Esophagus squamous epithelium (tissue), 5 donors: ENCODE data around the gene ITGB6. TPM values are rescaled to one million over a fixed set of nuclear protein-coding genes. Genes with fewer than 3 reads are reported as not detected.
"Not testable (repeated sequence)": the region's sequence is repeated elsewhere in the genome, so short reads cannot be mapped to it uniquely, and the experiment has no call there.

Experiments used
- DNase-seq: peaks from one replicate; lab custom pipeline; 2025; lab: John Stamatoyannopoulos, UW
- H3K27ac ChIP-seq, 4 donors: fragments of 200-600 bp; sonication (generic); one replicate each; pipeline ENCODE4 v1.5.1; 2016 to 2019; ENCODE audit warnings: mild to moderate bottlenecking in 1 of 4
- H3K27me3 ChIP-seq, 4 donors: fragments of 200-600 bp; sonication (generic); 1 replicate in 3 of 4; 2 replicates in 1 of 4; pipeline versions ENCODE4 v1.5.1 to v1.6.0; 2017 to 2021; ENCODE audit warnings: antibody characterized with exemption in 1 of 4
- H3K36me3 ChIP-seq, 3 donors: fragments of 200-600 bp; sonication (generic); one replicate each; pipeline ENCODE4 v1.5.1; 2016 to 2019
- H3K4me1 ChIP-seq, 3 donors: fragments of 200-600 bp; sonication (generic); one replicate each; pipeline ENCODE4 v1.5.1; 2017 to 2019
- H3K4me3 ChIP-seq, 4 donors: fragments of 200-600 bp; sonication (generic); 1 replicate in 3 of 4; 2 replicates in 1 of 4; pipeline ENCODE4 v1.5.1; 2016 to 2019; ENCODE audit warnings: mild to moderate bottlenecking in 2 of 4, moderate library complexity in 1 of 4
- H3K9me3 ChIP-seq, 3 donors: fragments of 200-600 bp; sonication (generic); one replicate each; pipeline ENCODE4 v1.5.1; 2016 to 2019
- CTCF ChIP-seq, 6 experiments: fragments of 450-650 bp in 4 of 6; fragments of 200-600 bp in 2 of 6; sonication (generic) in 2 of 6; IDR thresholded peaks; one replicate each; pipeline ENCODE4 v1.5.1; 2016 to 2019; ENCODE audit warnings: antibody characterized with exemption in 6 of 6, mild to moderate bottlenecking in 4 of 6, moderate library complexity in 4 of 6
- POLR2A ChIP-seq, 4 donors: fragments of 450-650 bp; IDR thresholded peaks; one replicate each; pipeline ENCODE4 v1.6.1; 2017; ENCODE audit warnings: antibody characterized with exemption in 4 of 4, mild to moderate bottlenecking in 4 of 4, moderate library complexity in 3 of 4
- WGBS, 2 donors: methylation state at CpG; one replicate each; pipeline ENCODE4 v1.1.5; 2018; 5-methylcytosine and 5-hydroxymethylcytosine counted together
- intact Hi-C: fragments of 100-400 bp; cut with DNase I; formaldehyde crosslinking; loops from one replicate; pipeline ENCODE4 v1.15.0; 2022
- total RNA-seq, 4 donors: library from RNA; depleted of rRNA; stranded (reverse); fragments of >200 nt; gene quantifications; one replicate each; pipeline ENCODE4 v1.1.0, GENCODE V29; 2016
- donor health status: DM: yes; HTN: yes; CAD: no.

The ITGB6 gene
- total RNA-seq, 4 donors from 2014 or later = 25.3 to 42.2 (median 33.6) TPM

- Histone ChIP-seq H3K27ac (peak overlapping the region in 2 of 4 donors; percentile 40 to 55), H3K27me3 (no peaks in the 10 kb centered on the region), H3K4me3 (no peak overlapping the region), H3K9me3 (no peaks in the 10 kb centered on the region), H3K4me1 (peaks cover 0 to 34% (median 3%) of the 10 kb centered on the region in 3 donors), H3K36me3 (peaks cover 0 to 27% (median 4%) of the 10 kb centered on the region in 3 donors)
- no peak for DNase-seq
- WGBS, 2 donors = 53 to 84% methylated on average over 4 to 5 of the region's 5 CpGs
- intact Hi-C loops = no loop called here
- TF ChIP-seq CTCF (IDR thresholded peaks at IDR 0.05) (no peak), POLR2A (IDR thresholded peaks at IDR 0.05) (no peak)
These were observed 5.1 kb downstream of the ITGB6 start for GRCh38 chr2:160194946-160195345.

GRCh38 chr2:160194351-160194750, 5.7 kb downstream of the ITGB6 start:
- TF ChIP-seq CTCF (IDR thresholded peaks at IDR 0.05) (no peak), POLR2A (IDR thresholded peaks at IDR 0.05) (no peak)
- intact Hi-C loops = no loop called here
- WGBS, 2 donors = 30 to 48% methylated on average over 2 of the region's 2 CpGs
- H3K27me3 ChIP-seq = no peaks in the 10 kb centered on the region
- peaks cover 0 to 27% (median 4%) of the 10 kb centered on the region in 3 donors for H3K36me3 ChIP-seq
- H3K4me3 ChIP-seq = no peak overlapping the region
- no peaks in the 10 kb centered on the region for H3K9me3 ChIP-seq
- peaks cover 0 to 34% (median 3%) of the 10 kb centered on the region in 3 donors for H3K4me1 ChIP-seq
- DNase-seq = no peak
- peak overlapping the region in 2 of 4 donors; percentile 40 to 55 for H3K27ac ChIP-seq

GRCh38 chr2:160181146-160181836, 18.8 kb downstream of the ITGB6 start:
- H3K4me3 ChIP-seq, H3K4me1 ChIP-seq, H3K9me3 ChIP-seq, H3K27ac ChIP-seq, intact Hi-C loops, H3K27me3 ChIP-seq, DNase-seq: not testable (repeated sequence)
- 66 to 90% methylated on average over 2 to 7 of the region's 11 CpGs for WGBS, 2 donors
- peaks cover 0 to 15% (median 0%) of the 10 kb centered on the region in 3 donors for H3K36me3 ChIP-seq

GRCh38 chr2:160180690-160181089, 19.4 kb downstream of the ITGB6 start:
- H3K27me3 ChIP-seq, DNase-seq, H3K4me1 ChIP-seq, H3K27ac ChIP-seq, H3K9me3 ChIP-seq, H3K4me3 ChIP-seq, intact Hi-C loops: not testable (repeated sequence)
- WGBS, 2 donors = 77 to 85% methylated on average over 4 to 6 of the region's 7 CpGs
- peaks cover 0 to 15% (median 0%) of the 10 kb centered on the region in 3 donors for H3K36me3 ChIP-seq

GRCh38 chr2:160180172-160180571, 19.9 kb downstream of the ITGB6 start:
- H3K27me3 ChIP-seq = no peaks in the 10 kb centered on the region
- no peak overlapping the region for H3K4me3 ChIP-seq
- H3K27ac ChIP-seq = no peak overlapping the region
- intact Hi-C loops = no loop called here
- no peak for TF ChIP-seq POLR2A (IDR thresholded peaks at IDR 0.05)
- TF ChIP-seq CTCF (IDR thresholded peaks at IDR 0.05) = no peak
- DNase-seq = no peak
- peaks cover 0 to 15% (median 0%) of the 10 kb centered on the region in 3 donors for H3K36me3 ChIP-seq
- peaks cover 0 to 6% (median 0%) of the 10 kb centered on the region in 3 donors for H3K4me1 ChIP-seq
- H3K9me3 ChIP-seq = no peaks in the 10 kb centered on the region
